ENCODE measurements around the gene CORO1C.

GRCh38 chr12:108614041-108614440 is 117.3 kb downstream of the CORO1C start:
- TF ChIP-seq POLR2A (IDR thresholded peaks at IDR 0.05) (no peak), CTCF (IDR thresholded peaks at IDR 0.05) (no peak)

Measured in right lobe of liver (tissue), 4 donors.